GM21381 (cell line): ENCODE data around the gene NAALADL2.
"Not testable (repeated sequence)": the region's sequence is repeated elsewhere in the genome, so short reads cannot be mapped to it uniquely, and the experiment has no call there.

ENCODE experiments used
- ATAC-seq: cut with Tn5 transposase; IDR thresholded peaks from one replicate; pipeline ENCODE4 v1.9.1; 2021; ENCODE audit warnings: mild to moderate bottlenecking, moderate library complexity; ENCODE audit not compliant: unreplicated experiment

Gene NAALADL2

DNA sequence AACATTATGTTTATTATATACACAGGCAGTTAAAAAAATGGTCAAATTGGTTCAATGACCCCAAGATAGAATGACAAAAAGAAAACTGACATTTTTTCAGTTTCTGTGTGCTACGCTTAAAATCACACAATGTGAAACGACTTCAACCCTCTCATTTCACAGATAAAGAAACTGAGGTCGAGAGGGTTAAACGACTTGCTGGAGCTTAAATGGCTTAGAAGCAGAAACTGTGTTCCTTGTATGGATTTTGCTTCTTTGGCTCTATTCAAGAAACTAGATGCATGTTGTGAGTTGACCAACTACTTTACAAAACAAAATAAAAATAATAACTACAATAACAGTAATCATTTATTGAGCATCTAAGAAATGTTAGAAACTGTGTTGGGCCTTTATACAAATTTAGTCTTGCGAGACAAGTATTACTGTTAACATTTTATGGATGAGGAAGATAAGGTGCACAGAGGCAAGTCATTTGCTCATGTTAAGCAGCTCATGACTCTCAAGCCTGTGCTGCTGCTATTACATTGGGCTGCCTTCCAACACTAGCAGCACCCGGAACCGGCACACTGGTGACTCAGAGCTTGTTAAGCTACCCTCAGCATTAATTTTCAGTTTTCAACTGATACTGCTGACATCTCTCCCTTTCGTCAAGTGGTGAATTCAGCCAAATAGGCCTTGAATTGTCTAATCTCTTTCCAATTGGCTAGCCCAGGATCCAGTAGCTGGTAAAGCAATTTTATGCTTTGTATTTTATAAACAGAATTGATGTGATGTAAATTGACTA lies 487.6 kb downstream of the NAALADL2 start:
- no peak for ATAC-seq

DNA sequence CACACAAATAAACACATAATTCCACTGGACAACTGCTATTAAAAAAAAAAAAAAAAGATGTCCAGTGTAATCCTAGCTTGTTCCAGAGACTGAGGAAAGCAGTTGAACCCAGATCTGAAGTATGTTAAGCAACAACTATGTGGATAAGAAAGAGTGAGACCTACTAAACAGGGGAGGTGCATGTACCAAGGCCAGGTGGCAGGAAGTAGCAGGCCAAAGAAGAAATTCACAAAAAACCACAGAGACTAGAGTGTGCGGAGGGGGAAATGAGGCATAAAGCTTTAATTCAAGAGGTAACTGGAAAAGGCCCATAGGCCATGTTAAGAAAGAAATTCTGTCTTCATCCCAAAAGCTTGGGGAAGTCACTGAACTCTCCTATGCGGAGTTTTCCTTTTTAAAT lies 490.0 kb downstream of the NAALADL2 start:
- ATAC-seq, result no peak

DNA sequence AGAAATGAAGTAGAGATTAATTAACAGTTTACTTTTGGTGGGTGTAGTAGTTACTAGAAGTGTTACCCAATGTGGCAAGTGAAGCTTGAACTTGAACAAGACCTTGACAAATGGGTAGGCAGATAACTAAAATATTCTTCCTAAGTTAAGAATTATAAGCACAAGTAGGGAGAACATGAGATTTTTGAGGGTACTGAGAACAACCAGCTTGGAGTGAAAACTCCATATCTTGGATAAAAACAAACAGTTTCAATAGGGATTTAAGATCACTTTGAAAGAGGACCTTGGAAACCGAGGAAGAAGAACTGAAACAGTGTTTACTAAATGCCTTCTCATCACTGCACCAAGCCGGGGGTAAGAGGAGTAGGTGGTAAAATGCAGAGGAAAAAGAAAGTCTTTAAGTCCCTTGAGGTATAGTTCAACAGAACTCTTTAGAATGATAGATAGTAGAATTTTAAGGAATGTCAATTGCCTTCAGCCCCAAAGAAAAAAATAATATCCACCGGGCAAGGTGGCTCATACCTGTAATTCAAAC lies 496.7 kb downstream of the NAALADL2 start:
- no peak for ATAC-seq

DNA sequence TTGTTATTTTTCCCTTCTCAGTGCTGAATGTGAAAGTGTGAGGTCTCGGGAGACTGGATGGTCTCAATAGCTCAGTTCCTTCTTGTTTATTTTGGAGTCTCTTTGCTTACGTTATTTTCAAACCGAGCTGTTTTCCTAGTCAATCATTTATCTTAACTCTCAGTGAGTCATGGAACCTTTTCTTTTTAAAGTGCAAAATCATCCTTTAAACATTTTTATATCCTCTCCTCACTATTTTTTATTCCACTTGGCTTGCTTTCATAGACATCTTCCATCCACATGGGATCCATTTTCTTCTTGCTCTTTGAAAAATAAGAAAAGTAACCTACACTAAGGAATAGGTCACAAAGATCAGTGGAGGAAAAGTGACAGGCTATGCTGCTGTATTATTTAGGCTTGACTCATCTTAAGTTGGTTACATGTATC lies 497.8 kb downstream of the NAALADL2 start:
- ATAC-seq, result no peak

DNA sequence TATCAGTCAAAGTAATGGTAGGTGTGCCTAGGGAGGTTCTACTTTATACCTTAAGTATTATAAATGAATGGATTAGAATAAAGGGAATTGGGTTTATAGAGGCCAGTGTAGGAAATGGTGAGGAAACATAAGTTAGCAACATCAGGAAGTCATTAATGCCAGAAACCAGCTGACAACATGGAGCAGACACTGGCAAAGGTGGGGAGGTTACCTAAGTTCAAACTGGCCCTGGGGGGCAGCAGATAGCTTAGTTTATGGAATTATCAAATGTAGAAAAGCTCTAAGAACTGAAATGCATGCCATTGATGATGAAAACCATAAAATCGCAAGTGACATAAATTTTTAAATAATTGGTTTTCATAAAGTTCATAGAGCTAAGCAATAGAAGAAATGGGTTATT lies 498.6 kb downstream of the NAALADL2 start:
- no peak for ATAC-seq

DNA sequence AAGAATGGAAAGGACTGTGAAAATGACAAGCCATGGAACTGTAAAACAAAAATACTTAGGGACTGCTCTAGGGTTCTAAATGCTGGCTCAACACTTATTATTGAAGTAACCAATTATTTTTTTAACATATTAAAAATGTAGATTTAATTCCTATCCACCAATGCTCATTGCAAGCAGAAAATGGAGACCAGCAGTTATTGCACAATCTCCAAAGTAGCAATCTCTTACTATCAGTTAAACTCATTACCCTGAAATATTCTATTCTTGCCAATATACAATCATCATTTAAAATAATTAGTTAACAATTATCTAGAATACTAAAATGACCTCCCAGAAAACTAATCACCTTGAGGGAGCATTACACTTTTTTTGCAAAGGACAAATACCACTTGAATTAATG lies 499.8 kb downstream of the NAALADL2 start:
- ATAC-seq, result no peak

DNA sequence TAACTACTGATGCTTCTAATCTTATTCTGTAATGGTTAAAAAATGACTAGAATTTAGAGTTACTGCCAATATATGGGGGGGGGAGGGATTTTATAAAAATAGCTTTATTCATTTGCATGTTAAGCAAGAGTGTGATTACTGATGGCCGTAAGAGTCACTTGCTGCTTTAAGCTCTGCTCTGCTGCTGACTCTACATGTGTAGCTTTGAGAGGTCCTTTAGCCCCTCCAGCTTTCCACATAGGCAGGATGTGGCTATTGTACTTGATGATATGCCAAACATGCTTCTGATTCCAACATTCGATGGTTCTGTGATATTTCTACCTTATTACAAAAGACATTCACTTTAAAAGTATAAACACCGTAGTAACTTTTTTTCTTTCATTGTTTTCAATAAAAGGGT lies 511.3 kb downstream of the NAALADL2 start:
- ATAC-seq, result not testable (repeated sequence)

DNA sequence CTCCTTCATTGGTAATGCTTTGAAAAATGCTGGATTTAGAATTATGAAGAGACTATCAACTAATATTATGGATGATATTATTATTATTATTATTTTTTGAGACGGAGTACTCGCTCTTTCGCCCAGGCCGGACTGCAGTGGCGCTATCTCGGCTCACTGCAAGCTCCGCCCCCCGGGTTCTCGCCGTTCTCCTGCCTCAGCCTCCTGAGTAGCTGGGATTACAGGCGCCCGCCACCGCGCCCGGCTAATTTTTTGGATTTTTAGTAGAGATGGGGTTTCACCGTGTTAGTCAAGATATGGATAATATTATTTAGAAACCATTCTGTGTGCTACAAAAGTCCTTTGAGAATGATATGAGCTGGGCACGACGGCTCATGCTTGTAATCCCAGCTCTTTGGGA lies 512.1 kb downstream of the NAALADL2 start:
- not testable (repeated sequence) for ATAC-seq

DNA sequence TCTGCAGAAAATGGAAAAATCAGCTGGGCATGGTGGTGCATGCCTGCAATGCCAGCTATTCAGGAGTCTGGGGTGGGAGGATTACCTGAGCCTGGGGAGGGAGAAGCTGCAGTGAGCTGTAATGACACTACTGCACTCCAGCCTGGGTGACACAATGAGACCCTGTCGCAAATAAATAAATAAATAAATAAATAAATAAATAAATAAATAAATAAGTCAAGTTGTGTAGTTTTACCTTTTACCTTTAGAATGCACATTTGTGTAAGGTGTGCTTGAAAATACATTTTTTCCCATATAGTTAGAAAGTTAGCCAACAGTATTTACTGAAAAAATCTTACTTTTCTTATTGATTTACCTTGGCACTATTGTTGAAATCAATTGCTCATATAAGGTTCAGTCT lies 515.6 kb downstream of the NAALADL2 start:
- ATAC-seq, result no peak

DNA sequence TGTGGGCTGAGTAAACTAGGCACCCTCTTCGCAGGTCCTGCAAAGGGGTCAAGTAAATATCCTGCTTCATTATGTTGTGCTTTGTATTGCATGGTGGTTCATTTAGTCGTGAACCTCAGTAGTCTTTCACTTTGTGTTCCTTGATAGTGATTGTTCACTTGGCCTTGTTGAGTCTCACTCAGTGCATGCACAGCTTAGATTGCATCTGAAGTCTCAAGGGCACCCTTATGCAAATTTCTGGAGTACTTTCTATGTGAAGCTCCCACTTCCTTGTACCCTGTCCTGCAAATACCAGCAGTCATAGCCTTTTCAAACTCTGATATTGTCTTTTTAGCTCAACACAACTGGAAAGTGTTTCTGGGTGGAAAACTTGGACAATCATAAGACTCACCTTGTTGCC lies 519.2 kb downstream of the NAALADL2 start:
- ATAC-seq, result no peak

DNA sequence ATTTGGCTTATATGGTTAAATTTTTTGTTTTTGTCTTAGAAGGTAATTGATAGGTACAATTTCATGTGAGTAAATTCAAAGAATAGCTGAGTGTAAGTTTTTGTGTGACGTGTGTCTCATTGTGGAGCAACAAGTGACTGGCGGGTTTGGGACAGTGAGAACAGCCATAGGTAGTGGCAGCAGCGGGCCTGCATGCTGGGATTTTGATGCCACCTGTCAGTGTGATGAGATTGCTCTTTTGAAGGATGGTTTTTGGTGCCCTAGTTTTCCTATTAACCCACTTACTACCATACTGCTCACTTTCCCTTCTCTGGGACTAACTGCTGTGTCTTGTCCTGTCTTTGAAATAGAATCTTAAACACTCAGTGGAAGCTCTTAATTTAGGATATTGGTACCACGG lies 522.6 kb downstream of the NAALADL2 start:
- no peak for ATAC-seq

DNA sequence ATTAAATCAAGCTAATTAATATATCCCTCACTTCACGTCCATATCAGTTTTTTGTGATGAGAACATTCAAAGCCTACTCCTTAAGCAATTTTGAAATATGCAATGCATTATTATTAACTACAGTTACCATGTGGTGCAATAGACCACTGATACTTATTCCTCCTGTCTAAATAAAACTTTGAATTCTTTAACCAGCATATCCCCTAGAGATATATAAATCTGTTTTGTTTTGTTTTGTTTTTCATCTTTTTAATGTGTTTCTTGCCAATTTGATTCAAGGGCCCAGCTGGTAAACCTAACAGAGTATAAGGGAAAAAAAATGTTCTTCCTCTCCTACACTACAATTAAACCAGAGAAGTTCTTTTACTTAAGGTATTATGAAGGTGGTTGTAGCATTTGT lies 524.2 kb downstream of the NAALADL2 start:
- no peak for ATAC-seq

DNA sequence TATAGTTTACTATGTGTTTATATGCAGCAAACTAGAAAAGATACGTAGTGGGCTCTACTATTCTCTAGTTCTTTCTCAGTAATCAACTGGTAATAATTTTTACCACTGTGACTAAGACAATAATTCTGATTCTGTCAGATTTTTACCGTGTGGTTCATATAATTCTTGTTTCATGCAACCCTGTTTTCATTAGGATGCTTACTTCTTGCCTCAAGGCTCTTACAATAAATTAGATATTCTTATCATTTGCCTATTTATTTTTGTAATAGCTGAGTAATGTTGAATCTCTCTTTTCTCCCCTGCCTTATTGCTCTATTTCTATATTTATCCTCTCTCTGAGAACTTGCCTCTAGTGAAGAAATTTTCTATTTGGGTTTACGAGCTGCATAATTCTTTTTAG lies 524.7 kb downstream of the NAALADL2 start:
- ATAC-seq, result no peak

DNA sequence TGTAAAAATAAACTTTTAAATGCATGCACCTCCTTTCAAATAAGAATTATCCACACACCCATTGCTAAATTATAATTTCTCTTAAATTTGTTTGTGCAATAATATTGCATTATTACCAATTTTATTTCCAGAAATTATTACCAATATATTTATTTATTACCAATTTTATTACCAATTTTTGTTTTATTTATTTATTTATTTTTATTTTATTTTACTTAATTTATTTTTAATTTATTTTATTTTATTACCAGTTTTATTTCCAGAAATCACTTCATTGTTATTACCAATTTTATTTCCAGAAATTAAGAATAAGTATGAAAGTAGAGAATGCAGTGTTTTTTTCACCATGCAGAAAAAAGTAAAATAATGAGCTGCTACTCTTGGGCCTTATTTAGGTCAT lies 525.4 kb downstream of the NAALADL2 start:
- ATAC-seq, result no peak

DNA sequence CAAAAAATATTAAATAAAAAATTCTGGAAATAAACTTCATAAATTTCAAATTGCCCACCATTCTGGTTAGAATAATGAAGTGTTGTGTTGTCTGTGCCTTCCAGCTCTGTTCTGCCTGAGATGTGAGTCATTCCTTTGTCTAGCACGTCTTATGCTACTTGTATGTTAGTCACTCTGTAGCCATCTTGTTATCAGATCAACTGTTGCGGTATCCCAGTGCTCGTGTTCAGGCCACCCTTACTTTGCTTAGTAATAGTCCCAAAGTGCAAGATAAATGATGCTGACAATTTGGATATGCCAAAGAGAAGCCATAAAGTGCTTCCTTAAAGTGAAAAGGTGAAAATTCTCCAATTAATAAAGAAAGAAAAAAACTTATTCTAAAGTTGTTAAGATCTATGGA lies 527.5 kb downstream of the NAALADL2 start:
- ATAC-seq, result no peak

DNA sequence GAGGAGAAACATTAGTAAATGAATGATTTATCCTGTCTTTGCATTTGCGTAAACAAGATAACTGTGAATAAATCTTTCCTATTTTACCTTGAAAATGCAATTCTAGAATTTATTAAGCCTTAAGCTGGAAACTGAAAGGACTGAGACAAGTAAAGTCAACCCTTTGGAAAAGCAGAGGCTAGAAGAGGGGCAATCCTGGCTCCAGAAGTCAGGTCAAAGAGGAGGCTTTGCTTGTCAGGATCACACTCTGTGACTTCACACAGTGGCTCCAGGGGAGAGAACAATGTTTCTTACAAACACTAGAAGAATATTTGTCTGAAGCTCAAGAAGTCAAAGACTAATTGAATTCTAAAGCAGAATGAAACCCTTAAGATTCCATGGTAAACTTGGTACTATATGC lies 530.4 kb downstream of the NAALADL2 start:
- ATAC-seq, result no peak

DNA sequence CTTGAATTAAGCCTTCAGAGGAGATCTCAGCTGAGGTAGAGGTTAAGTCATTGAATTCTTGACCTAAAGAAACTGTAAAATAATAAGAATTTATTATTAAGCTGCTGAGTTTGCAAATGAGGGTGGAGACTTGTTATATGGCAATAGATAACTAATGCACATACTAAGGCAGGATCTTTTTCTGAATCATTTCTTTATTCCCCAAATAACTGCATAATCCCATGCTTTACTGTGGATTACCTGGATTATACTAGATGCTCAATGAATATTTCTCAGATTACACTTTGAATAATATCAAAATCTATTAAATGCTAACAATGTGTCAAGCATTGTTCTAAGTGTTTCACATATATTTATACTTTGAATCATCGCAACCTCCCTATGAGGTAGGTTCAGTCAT lies 532.5 kb downstream of the NAALADL2 start:
- ATAC-seq, result no peak

DNA sequence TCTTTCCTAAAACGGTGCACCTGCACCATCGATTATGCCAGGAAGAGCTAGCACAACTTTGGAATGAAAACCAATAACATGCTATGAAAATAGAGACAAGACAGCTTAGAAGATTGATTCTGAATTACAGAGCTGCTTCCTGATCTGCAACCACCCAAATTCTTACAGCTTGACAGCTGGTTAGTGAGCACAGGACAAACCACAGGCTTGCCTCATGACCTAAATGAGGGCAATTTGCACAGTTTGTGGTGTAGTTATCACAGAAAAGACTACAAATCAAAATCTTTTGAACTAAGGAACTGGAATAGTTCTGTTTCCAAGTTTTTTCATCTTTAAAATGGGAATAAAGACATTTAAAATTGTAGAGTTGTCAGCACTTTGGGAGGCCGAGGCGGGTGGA lies 533.5 kb downstream of the NAALADL2 start:
- ATAC-seq, result no peak

DNA sequence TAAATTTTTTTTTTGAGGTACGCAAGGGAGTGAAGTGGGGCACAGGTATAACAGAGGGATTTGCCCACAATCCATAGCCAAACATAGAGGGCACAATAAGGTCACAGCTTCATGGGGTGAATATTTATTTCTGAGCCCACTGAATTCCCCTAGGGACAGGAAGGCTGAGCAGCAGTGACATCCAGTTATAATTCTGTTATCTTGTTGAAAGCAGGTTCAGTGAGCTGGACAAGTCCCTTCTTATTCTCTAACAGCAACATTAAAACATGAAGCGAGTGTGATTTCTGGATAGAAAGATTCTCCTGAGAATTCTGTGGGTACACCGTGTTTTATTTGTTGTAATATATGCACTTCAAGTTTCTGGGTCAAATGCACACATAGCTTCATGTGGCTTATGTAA lies 538.2 kb downstream of the NAALADL2 start:
- ATAC-seq, result no peak

DNA sequence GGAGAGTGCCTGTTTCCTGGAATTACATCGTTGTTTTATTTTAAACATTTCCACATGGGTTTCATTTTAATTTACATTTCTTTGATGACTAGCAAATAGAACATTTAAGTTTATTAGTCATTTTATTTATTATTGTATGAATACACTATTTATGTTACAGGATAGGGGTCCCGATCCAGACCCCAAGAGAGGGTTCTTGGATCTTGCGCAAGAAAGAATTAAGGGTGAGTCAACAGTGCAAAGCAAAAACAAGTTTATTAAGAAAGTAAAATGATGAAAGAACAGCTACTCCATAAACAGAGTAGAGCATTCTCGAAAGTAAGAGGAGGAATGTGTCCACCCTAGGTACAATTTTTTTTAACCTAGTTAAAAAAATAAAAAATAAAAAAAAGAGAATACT lies 539.5 kb downstream of the NAALADL2 start:
- ATAC-seq, result no peak

DNA sequence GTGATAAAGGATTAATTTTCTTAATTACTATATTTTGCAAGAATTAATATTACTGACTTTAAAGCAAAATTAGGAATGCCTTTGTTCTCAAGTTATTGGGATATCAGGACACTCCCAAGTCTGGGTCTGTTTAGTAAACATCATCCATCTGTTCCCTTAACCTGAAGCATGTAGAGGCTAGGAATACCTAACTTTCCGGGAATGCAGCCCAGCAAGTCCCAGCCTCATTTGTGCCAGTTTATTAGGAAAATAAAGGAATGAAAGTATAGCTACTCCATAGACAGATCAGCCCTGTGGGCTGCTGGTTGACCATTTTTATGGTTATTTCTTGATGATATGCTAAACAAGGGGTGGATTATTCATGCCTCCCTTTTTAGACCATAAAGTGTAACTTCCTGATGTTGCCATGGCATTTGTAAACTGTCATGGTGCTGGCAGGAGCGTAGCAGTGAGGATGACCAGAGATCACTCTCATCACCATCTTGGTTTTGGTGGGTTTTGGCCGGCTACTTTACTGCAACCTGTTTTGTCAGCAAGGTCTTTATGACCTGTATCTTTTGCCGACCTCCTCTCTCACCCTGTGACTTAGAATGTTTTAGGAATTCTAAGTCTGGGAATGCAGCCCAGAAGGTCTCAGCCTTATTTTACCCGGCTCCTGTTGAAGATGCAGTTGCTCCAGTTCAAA lies 540.2 kb downstream of the NAALADL2 start:
- no peak for ATAC-seq

DNA sequence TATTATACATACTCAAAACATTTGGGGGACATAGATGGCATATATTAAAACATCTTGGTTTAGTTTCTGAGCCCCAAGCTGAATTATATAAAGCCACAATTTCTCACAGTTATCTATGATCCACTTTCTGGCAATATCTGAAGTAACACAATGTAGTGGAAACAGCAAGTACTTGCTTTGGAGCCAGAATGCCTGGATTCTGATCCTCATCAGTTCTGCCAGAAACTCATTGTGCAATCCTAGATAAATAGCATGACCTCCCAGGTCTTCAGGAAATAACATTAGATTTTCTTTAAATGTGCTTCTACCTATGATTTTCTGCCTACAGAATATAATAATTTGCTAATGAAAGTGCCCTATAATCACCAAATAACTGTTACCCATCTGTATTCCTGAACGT lies 544.9 kb downstream of the NAALADL2 start:
- ATAC-seq, result no peak
